ENCODE data around the gene ABCA1.

- TF ChIP-seq CTCF (IDR thresholded peaks at IDR 0.05) (no peak), POLR2AphosphoS5 (IDR thresholded peaks at IDR 0.05) (no peak), POLR2A (IDR thresholded peaks at IDR 0.05) (no peak)
These were observed 182.1 kb downstream of the ABCA1 start for GRCh38 chr9:104745852-104746251.

Data from upper lobe of left lung (tissue), 4 donors.